ENCODE data around the gene MITF. TPM values are rescaled to one million over a fixed set of nuclear protein-coding genes. Genes with fewer than 3 reads are reported as not detected.
"Not testable (repeated sequence)": the region's sequence is repeated elsewhere in the genome, so short reads cannot be mapped to it uniquely, and the experiment has no call there.

The MITF gene
- total and polyA plus RNA-seq, 2 experiments from 2014 or later = 73.2 to 99.9 TPM

DNA sequence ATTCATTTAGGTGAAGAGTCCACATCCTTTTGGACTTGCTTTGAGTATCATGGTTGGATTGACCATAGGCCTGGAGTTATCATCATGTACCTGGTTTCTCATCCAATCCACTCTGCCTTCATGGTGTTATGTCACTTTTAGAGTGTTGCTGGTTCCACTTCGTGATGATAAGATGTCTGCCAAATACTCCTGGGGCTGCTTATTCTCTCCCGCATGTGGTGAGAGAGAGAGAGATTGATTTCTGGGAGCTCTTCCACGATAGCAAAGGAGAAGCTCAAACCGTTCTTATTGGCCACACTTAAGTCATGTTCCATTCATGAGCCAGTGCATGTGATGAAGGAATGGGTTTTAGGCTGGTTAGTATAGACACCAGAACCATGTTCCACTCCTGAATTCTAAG, 47.6 kb downstream of the MITF start:
- no peaks in the 10 kb centered on the region for H3K9me3 ChIP-seq (ENCODE audit: low read depth)
- H3K4me1 ChIP-seq (ENCODE audit: low read depth) = peaks cover 68% of the 10 kb centered on the region
- no peaks in the 10 kb centered on the region for H3K27me3 ChIP-seq
- no peak for TF ChIP-seq CTCF (IDR thresholded peaks at IDR 0.05; ENCODE audit: low read depth, low read length)
- H3K4me3 ChIP-seq = no peak overlapping the region
- H3K27ac ChIP-seq = peak overlapping the region; percentile 50
- peak in 1 of 2 donors; percentile 21 for DNase-seq (ENCODE audit: low read depth in 1 of 2, low spot score in 1 of 2)
- H3K36me3 ChIP-seq = no peaks in the 10 kb centered on the region

- Histone ChIP-seq H3K4me1 (ENCODE audit: low read depth) (peaks cover 73% of the 10 kb centered on the region), H3K27me3 (no peaks in the 10 kb centered on the region), H3K27ac (peak overlapping the region; percentile 50), H3K9me3 (ENCODE audit: low read depth) (no peaks in the 10 kb centered on the region), H3K36me3 (no peaks in the 10 kb centered on the region), H3K4me3 (no peak overlapping the region)
- DNase-seq (ENCODE audit: low read depth in 1 of 2, low spot score in 1 of 2) = peak in 1 of 2 donors; percentile 79
- TF ChIP-seq CTCF (IDR thresholded peaks at IDR 0.05; ENCODE audit: low read depth, low read length) = no peak
Measured at GRCh38 chr3:69787436-69788168, 48.3 kb downstream of the MITF start.

GRCh38 chr3:69791106-69791505, 51.8 kb downstream of the MITF start:
- no peak for TF ChIP-seq CTCF (IDR thresholded peaks at IDR 0.05; ENCODE audit: low read depth, low read length)
- Histone ChIP-seq H3K4me1 (ENCODE audit: low read depth) (peaks cover 49% of the 10 kb centered on the region), H3K27ac (peak overlapping the region; percentile 89), H3K9me3 (ENCODE audit: low read depth) (no peaks in the 10 kb centered on the region), H3K36me3 (no peaks in the 10 kb centered on the region), H3K4me3 (no peak overlapping the region), H3K27me3 (no peaks in the 10 kb centered on the region)
- DNase-seq (ENCODE audit: low read depth in 1 of 2, low spot score in 1 of 2) = peak; percentile 73 to 93

DNA sequence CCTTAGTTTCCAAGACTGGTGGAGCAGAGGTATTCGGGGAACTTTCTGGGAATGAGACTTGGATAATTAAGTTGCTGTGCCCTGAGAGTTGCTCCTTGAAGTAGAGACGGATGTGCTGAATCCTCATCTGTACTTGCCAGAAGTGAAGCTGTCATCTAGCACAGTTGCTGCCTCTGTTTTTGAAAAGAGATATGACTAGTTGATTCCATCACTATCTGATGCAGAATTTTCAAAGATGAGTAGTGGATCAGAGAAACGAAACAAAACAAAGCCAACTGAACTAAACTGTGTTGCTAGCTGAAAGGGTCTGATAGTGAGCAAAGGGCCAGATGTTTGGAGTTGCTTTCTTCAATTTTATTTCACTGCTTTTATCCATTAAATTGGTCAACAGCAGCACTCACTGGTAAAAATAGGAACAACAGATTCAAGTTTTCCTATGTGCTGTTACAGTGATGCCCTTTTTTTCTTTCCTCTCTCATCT, 52.7 kb downstream of the MITF start:
- Histone ChIP-seq H3K9me3 (ENCODE audit: low read depth) (no peaks in the 10 kb centered on the region), H3K27ac (peak overlapping the region; percentile 89), H3K27me3 (no peaks in the 10 kb centered on the region), H3K4me1 (ENCODE audit: low read depth) (peaks cover 41% of the 10 kb centered on the region), H3K4me3 (no peak overlapping the region), H3K36me3 (no peaks in the 10 kb centered on the region)
- peak; percentile 56 for TF ChIP-seq CTCF (IDR thresholded peaks at IDR 0.05; ENCODE audit: low read depth, low read length)
- DNase-seq (ENCODE audit: low read depth in 1 of 2, low spot score in 1 of 2) = peak; percentile 36 to 73

- not testable (repeated sequence) for H3K27ac ChIP-seq; DNase-seq (ENCODE audit: low read depth in 1 of 2, low spot score in 1 of 2); H3K36me3 ChIP-seq; H3K9me3 ChIP-seq (ENCODE audit: low read depth); H3K27me3 ChIP-seq; H3K4me3 ChIP-seq
- peaks cover 21% of the 10 kb centered on the region for H3K4me1 ChIP-seq (ENCODE audit: low read depth)
Measured at GRCh38 chr3:69796126-69796525, 56.9 kb downstream of the MITF start.

DNA sequence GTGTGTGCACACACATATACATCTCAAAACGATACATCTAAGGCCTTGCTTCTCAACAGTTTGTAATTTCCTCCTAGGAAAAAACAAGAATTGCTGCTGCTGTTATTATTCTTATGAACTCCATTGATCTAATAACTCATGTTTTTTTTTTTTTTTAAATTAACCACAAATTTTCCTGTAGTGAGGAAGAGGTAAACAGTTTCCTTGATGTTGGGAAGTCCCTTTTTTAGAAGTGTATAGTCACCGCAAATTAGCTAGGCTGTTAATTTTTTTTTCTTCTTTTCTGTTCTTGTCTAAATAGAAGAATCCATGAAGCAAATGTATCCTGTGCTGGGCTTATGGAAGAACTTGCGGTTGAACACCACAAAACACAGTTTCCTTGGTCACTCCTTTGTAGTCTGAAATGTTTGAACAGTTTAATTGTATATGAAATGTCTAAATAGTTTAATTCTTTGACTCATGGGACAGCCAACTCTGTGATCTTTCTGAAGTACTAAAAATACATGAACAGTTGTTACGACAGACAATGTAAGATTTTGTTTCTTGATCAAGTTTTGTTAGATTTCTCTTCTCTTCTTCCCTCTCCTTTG, 64.5 kb downstream of the MITF start:
- Histone ChIP-seq H3K4me3 (no peak overlapping the region), H3K9me3 (ENCODE audit: low read depth) (no peaks in the 10 kb centered on the region), H3K36me3 (no peaks in the 10 kb centered on the region), H3K4me1 (ENCODE audit: low read depth) (no peaks in the 10 kb centered on the region), H3K27me3 (no peaks in the 10 kb centered on the region), H3K27ac (no peak overlapping the region)
- TF ChIP-seq CTCF (IDR thresholded peaks at IDR 0.05; ENCODE audit: low read depth, low read length) = no peak
- DNase-seq (ENCODE audit: low read depth in 1 of 2, low spot score in 1 of 2) = no peak

All from cardiac muscle cell (in vitro differentiated cells and primary cell).